ENCODE data around the gene ERLEC1.
"Not testable (repeated sequence)": the region's sequence is repeated elsewhere in the genome, so short reads cannot be mapped to it uniquely, and the experiment has no call there.

The ERLEC1 gene

DNA sequence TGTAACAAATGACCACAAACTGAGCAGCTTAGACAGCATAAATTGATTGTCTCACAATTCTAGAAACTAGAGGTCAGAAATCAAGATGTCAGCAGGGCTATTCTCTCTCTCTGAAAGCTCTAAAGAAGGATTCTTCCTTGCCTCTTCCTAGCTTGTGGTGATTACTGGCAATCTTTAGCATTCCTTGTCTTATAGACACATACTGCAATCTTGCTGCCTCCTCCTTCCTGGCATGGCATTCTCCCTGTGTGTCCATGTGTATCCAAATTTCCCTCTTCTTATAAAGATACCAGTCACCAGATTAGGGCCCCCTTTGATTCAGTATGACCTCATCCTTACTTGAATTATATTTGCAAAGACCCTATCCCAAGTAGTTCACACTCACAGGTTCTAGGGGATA lies 2.4 kb upstream of the ERLEC1 start:
- no peak for DNase-seq

DNA sequence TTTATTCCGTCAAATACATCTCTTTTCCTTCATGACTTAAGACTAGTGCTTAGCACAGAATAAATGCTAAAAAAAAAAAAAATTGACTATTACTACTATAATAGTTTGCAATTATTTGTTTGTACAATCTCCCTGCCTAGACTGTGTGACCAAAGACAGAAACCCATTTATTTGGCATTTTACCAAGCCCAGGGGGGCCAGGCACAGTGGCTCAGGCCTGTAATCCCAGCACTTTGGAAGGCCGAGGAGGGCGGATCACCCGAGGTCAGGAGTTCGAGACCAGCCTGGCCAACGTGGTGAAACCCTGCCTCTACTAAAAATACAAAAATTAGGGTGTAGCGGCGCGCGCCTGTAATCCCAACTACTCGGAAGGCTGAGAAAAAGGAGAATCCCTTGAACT lies 1.5 kb upstream of the ERLEC1 start:
- DNase-seq = peak; percentile 10

DNA sequence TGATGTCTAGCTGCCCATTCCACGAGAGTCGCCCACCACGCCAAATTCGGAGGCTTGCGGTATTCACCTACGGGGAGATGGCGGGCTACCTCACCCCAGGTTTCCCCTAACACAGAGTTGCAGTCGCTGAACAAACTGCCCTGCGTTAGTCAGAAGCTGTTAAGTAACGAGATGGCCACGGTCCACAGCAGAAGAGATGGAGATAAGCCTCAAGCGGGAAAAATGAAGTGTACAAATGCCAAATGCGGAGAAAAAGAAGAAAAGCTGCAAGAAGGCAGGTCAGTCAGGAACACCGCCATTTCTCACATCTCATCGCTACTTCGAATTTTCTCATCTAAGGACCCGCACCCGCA lies 516 bp upstream of the ERLEC1 start:
- no peak for DNase-seq

DNA sequence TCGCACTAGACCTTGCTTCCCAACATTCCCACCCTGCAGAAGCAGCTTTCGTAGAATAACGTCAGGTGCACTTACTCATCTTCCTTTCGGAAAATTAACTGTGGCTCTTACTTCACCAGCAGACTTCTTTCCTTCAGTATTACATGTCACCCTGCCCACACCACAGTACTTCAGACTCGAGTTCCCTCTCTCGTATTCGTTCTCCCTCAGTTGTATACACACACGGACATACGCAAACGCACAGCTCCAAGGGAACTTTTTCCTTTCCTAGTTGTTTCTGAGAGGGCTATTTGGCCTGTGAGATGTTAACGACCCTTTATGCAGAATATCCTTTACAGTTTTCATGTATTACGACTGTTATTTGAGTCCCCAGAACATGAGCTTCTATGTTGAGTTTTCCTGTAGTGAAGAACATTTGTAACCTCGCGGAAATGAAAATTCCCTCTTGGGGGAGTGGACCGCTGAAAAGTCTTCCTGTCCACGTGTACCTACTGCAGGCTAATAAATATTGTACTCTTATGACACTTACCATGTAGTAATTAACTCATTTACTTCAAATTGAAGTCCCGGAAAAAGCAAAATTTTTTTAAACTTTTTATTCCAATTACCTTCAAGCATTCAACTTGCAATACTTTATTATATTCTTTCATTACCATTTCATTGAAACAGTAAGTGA lies 908 bp downstream of the ERLEC1 start:
- peak; percentile 15 for DNase-seq

DNA sequence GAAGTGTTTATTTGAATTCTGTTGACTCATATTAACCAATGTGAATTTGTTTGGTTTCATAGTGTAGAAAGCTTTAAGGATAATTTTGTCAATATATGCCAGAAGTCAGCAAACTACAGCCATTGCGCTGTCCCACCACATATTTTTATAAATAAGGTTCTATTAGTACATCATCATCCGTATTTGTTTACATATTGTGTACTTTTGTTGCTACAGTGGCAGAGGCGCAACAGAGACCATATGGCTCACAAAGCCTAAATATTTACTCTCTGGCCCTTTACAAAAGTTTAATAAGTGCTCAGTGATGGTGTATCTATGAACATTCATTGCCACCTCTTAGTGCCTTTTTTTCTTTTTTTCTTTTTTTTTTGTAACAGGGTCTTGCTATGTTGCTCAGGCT lies 6.4 kb downstream of the ERLEC1 start:
- DNase-seq = no peak

DNA sequence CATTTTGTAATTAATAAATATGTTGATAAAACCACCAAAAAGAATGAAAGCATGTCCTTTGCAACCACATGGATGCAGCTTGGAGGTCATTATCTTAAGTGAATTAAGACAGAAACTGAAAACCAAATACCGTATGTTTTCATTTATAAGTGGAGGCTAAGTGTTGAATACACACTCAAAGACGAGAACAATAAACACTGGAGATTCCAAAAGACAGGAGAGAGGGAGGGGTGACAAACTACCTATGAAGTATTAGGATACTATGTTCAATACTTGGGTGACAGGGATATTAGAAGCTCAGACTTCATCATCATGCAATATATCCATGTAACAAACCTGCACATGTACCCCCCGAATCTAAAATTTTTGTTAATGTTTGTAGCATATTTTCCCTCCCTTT lies 7.0 kb downstream of the ERLEC1 start:
- no peak for DNase-seq

DNA sequence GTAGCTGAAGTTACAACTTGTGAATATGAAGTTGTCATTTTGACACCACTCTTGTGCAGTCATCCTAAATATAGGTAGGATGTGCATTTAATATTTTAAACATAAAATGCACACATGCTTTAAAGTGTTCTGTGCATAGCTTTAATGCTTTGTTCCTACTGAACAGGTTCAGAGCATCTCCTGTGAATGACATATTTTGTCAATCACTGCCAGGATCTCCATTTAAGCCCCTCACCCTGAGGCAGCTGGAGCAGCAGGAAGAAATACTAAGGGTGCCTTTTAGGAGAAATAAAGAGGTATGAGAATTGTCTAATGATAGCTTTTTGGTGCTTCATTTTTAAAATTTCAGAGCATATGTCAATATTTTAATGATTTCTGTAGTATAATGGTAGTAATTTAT lies 14.7 kb downstream of the ERLEC1 start:
- no peak for DNase-seq

DNA sequence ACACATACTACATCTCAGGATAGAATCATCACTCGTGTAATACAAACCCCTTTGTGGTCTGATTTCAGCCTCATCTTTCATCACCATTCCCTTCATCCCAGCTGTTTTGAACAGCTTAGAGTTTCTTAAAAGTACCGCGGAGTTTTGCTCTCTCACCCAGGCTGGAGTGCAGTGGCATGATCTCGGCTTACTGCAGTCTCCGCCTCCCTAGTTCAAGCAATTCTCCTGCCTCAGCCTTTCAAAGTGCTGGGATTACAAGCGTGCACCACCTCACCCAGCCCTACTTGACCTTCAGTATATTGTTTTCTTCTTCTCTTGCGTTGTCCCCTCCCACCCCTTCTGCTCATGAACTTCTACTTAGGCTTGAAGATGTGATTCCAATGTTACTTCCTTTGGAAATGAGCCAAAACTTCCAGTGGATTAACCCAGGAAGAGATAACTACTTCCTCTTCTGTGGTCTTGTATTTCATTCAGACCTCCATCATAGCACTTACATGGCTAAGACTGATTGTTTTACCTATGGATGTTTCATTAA lies 15.8 kb downstream of the ERLEC1 start:
- DNase-seq = no peak

DNA sequence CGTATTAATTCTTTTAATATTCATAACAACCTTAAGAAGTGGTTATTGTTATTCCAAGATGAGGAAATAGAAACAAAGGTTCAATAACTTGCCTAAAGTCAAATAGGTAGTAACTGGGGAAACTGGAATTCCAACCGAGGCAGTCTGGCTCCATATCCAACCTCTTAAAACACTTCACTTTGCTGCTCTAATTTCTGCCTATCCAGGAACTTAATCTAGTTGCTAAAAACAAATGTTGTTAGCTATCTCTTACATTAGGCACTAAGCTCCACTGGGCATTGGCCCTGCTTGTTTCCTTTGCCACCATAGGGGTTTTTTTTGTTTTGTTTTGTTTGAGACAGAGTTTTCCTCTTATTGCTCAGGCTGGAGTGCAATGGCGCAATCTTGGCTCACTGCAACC lies 24.8 kb downstream of the ERLEC1 start:
- no peak for DNase-seq

DNA sequence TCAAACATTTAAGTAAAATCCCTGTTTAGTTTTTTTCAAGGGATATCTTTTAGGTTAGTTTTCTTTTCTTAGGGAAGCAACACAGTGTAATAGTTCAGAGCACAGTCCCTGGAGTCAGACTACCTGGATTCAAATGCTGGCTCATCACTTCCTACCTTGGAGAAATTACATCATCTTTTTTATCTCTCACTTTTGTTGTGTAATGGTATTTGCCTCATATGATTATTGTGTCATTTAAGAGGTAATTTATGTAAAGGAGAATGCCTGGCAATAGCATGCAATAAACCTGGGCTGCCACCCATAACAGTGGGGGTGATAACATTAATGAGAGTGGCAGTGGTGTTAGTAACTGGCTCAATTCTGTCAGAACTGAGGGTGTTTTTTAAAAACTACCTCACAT lies 26.3 kb downstream of the ERLEC1 start:
- DNase-seq = no peak

DNA sequence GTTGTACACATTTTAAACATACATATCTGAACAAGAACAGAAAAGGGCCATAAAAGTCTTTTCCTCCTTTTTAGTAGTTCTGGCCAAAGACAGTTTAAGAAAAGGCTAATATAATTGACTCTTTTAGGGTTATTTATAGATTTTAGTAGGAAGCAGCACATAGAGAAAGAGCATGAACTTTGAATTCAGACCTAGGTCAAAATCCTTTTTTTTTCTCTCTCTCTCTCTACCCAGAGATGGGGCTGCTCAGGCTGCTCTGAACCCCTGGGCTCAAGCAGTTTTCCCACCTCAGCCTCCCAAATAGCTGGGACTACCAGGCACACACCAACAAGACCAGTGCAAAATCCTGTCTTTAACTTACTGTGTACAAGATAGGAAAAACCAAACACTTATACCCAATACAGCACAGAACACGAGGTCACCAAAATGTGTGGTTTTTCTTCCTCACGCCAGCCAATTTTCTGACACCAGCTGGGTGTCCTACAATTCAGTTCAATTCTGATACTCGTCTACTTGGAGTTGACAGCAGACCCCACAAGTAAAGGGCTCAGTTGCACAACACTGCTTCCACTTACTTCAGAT lies 32.1 kb downstream of the ERLEC1 start:
- no peak for DNase-seq

DNA sequence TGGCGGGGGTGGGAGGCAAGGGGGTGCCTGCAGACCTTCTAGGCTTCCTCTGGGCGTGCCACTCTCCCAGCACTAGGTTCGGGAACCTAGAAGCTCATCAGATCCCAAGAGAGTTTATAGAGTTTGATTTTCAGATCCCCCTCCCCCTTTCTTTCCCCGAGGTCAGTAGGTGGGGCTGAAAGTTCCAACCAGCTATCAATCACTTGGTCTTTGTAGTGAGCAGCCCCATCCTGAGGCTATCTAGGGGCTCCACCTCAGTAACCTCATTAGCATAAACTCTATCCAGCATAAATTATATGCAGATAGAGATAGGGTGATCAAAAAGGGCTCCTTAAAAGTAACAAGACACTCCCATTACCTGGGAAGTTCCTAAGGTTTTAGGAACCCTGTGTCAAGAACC lies 32.8 kb downstream of the ERLEC1 start:
- DNase-seq = no peak

DNA sequence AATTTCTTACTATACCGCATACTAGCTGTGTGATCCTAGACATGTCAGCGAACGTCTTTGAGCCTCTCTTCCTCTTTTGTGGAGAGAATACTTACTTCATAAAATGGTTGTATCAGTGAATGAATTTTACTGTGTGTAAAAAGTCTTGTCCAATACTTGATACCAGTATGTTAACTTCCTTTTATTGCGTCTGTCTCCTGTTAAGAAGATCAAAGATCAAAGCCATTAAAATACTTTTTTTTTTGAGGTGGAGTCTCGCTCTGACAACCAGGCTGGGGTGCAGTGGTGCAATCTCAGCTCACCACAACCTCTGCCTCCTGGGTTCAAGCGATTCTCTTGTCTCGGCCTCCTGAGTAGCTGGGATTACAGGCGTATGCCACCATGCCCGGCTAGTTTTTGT lies 33.2 kb downstream of the ERLEC1 start:
- DNase-seq = no peak

DNA sequence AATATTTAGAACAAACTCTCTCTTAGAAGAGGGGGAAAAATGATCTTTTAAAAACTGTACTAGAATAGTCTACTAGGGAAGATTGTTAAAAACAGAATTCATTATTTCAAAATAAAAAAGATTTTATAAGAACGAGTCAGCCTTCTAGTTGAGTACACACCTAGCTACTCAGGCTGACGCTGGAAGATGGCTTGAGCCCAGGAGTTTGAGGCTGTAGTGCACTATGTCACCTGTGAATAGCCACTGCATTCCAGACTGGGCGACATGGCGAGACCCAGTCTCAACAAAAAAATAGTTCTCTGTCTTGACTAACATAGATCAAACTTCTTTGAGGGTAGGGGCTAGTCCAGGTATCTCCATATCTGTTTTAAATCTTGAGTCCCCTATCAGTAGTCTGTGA lies 33.9 kb downstream of the ERLEC1 start:
- DNase-seq = no peak

DNA sequence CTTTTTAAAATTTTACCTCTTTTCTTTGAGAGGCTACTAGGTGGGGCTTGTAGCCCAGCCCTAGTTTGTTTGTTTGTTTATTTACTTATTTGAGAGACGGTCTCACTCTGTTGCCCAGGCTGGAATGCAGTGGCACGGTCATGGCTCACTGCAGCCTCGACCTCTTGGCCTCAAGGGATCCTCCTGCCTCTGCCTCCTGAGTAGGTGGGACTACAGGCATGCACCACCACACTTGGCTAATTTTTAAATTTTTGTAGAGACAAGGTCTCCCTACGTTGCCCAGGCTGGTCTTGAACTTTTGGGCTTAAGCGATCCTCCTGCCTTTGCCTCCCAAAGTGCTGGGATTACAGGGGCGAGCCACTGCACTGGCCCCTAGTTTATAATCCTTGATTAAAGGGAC lies 35.0 kb downstream of the ERLEC1 start:
- no peak for DNase-seq

DNA sequence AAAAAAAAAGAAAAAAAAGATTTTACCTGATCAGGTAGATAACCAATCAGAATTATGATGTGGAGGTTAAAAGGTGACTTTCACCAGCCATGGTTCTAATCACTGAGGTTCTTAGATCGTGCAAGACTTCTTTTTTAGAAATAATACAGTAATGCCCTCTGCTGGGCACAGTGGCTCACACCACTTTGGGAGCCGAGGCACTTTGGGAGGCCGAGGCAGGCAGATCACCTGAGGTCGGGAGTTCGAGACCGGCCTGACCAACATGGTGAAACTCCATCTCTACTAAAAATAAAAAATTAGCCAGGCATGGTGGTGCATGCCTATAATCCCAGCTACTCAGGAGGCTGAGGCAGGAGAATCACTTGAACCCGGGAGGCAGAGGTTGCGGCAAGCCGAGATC lies 36.8 kb downstream of the ERLEC1 start:
- DNase-seq = not testable (repeated sequence)

DNA sequence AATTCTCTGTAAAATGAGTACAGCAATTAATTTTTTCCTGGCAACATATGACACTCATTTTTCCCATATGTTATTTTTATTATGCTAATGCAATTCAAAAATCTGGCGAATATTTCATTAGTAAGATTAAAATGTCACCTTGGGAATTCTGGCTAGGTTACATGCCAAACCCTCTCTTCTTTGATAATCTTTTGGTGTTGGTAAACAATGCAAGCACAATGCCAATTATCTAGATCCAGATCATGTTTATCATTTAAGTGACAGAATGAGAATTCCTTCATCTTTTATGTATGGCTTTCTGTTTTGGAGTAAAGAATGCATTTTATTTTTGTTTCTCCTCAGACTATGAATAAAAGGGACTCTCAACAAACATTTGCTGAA lies 39.2 kb downstream of the ERLEC1 start:
- no peak for DNase-seq

DNA sequence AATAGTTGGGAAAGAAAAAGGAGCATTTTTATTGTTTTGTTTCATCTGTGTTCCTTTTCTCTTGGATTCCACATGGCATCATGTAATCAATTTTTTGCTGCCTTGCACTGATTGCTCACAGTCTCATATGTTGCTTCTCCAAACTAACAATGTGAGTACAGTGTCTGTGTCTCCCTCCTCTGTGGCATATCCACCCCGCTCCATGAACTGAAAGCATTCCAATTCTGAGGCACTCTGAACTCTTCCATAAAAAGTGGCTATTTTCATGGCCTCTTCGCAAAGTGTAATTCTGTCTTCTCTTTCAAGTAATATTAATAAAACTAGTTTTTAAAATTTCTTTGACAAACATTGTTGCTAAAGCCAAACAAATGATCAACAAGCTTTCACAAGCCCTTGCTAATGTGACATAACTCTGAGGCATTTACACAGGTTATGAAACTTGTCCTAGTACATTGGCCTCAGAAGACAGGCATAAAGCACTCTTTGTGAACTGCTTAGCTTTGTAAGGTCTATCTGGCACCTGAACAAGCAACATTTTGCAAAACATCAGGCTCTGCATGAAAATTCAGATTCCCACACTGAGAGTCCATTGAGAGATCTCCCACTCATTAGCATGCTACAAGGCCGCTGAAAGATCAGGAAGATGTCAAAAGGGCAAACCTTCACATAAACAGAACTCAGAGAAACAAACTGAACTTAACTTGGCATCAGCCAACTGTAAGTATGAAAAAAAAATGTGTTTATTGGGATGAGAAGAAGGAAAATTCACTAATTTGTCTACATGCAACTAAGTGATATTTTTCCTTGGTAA lies 39.9 kb downstream of the ERLEC1 start:
- DNase-seq = no peak

DNA sequence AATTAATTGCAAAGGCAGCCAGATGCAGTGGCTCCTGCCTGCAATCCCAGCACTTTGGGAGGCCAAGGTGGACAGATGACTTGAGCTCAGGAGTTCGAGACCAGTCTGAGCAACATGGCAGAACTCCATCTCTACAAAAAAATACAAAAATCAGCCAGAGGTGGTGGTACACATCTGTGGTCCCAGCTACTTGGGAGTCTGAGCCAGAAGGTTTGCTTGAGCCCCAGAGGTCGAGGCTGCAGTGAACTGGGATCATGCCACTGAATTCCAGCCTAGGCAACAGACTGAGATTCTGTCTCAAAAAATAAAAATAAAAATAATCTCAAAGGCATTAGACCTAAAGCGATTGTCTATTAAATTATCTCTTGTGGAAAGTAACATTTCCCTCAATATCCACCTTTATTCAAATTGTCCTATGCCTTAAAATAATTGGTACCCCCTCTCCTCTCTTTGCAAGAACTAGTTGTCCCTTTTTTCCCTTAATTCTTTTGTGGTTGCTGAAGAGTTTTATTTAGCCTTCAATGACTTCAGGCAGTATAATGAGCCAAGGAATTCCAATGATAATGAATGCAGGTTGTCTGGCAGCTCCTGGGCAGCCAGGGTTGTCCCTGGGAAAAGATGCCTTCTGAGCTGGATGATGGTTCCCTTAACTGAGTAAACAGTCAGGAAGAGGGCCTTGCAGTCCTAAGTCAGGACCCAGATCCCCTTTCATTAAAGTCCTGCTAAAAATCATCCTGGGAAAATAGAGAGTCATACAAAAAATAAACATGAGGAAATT lies 40.7 kb downstream of the ERLEC1 start:
- no peak for DNase-seq

DNA sequence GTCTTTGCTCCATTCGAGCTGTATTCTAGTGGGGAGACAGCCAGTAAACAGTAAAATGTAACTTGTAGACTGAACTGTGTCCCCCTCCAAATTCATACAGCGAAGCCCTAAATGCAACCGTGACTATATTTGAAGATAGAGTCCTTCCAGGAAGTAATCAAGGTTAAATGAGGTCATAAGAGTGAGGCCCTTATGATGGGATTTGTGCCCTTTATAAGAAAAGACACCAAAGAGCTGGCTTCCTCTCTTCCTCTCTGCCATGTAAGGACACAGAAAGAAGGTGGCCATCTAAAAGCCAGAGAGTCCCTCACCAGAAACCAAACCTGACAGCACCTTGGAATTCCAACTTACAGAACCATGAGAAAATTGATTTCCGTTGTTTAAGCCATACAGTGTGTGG lies 41.5 kb downstream of the ERLEC1 start:
- no peak for DNase-seq

DNA sequence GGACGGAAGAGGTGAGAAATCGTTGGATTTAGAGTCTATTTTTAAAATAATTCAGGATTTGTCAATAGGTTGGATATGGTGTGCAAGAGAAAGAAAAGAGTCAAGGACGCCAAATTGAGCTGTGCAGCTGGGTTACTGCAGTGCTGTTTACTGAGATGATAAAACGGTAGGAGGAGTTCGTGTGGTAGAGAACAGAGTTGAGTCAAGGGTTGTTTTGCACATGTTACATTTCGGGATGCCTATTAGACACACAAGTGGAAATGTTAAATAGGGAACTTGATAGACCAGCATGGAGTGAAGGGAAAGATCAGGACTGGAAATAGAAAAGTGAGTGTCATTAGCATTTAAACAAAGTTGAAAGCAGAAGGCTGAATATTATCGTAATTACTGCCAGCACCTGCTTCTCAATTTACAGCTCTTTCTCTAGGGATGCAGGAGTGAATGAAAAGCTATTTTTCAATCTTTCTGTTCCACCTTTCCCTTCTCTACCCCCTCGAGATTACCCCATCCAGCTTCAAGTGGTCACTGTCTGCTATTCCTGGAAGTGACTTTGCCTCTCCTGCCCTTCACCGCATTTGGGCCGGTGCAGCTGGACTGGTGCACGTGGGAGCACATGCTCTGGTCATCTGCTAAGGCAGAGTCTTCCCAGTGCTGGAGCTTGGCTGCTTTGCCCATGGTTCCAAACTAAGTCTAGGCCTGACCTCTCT lies 42.6 kb downstream of the ERLEC1 start:
- DNase-seq = peak; percentile 30

DNA sequence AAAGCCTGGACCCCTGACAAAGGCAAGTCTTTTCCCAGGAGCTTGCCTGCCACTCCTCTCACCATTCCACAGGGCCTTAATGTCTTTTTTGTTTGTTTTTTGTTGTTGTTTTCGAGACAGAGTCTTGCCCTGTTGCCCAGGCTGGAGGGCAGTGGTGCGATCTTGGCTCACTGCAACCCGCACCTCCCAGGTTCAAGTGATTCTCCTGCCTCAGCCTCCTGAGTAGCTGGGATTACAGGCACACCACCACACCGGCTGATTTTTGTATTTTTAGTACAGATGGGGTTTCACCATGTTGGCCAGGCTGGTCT lies 43.1 kb downstream of the ERLEC1 start:
- DNase-seq = not testable (repeated sequence)

DNA sequence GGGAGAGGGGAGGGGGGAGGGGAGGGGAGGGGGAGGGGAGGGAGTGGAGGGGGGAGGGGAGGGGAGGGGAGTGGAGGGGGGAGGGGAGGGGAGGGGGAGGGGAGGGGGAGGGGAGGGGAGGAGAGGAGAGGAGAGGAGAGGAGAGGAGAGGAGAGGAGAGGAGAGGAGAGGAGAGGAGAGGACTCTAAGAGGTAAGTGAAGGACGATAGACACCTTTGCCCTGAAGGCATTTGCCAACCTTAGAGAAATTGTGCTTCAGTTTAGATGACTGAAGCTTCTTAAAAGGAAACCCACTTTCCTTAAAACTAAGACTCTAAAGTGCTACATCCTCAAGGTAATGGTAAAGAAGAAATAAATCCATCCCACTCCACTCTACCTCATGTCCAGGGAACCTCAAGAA lies 53.7 kb downstream of the ERLEC1 start:
- DNase-seq = no peak
